SIG-M5 treated with dmso at 0.1 percent for 504 hours (cell line): ENCODE results near the gene SLC3A2.
"Not testable (repeated sequence)": the region's sequence is repeated elsewhere in the genome, so short reads cannot be mapped to it uniquely, and the experiment has no call there.

ENCODE experiments used
- DNase-seq: peaks from one replicate; lab custom pipeline; 2025; ENCODE audit not compliant: unreplicated experiment; lab: John Stamatoyannopoulos, UW

The SLC3A2 gene

DNA sequence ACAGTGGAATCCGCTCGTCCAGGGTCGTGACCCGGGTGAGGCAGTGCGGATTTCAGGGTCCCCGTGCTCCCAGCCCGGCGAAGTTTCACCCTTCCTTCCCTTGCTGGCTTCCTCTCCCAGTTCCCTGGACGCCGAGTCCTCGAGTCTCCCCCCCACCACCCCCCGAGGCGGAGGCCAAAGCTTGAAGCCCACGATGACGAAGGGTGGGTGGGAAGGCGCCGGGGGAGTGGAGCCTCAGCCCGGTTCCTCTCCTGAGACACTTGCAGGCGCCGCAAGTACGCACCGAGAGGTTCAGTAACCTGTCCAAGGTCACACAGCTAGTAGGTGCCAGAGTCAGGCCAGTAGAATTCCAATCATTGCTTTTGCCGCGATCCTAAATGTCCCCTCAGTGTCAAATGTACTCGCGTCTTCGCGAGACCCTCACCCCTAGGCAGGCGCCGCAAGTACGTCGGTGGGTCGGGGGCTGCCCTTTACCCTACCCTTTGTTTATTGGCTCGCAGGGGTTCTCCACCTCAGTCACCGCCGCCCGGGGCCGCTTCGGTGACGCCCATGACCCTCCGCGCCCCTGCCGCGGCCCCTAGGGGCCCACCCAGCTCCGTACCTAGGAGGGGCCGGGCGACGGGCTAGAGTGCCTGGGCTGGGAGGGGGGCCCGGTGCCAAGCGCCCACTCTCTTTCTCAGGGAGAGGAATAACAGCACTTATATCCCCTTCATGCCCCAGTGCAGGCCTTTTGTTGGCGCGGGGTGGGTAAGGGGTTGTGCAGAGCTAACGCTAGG, 46.2 kb downstream of the SLC3A2 start:
- DNase-seq = no peak

DNA sequence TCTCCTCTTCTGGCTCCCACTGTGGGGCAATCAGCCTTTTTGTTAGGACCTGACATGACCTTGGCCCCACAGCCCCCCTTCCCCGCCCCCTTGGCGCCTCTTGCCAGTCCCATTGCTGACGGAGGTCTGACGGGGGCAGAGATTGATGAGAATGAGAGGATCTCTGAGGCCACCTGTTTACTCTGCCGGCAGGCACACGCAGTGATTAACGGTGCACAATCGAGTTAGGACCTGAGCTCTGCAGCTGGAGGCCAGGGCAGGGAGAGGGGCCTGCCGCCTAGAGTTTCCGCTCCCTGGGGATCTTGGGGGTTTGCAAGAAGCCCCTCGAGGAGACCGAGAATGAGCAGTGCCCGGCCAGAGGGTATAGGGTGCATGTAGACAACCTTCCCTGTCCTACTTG, 47.3 kb downstream of the SLC3A2 start:
- no peak for DNase-seq

DNA sequence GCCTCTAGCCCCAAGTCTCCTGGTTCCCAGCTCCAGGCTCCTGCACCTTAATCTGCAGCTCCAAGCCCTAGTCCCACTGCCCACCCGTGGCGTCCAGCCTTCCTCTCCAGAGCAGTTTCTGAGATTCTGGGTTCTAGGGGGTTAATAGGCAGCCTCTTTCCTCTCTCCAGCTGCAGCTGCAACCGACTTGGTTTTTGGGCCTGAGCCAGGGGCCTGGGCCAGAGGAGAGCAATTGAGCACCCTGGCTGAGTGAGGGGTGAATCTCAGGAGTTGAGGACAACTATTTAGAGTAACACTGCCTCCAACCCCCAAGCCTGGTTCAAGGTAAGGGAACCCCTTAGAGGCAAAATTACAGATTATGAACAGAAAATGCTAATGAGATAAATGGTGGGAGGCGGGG, 49.5 kb downstream of the SLC3A2 start:
- no peak for DNase-seq

DNA sequence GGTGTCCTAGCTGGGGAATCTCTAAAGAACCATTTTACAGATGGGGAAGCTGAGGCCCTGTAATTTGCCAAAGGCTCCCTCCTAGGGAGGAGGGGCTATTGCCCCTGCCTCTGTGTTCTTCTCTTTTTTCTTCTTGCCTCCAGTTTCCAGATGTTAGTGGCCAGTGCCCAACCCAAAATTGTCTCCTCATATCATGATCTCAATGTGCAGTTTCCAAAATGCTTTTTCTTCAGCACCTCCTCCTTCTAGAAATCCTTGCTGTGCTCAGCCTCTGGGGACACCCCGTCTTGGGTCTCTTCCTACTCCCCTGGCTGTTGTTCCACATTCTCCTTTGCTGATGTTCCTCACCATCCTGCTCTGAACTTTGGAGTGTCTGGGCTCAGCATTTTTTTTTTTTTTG, 50.0 kb downstream of the SLC3A2 start:
- no peak for DNase-seq

DNA sequence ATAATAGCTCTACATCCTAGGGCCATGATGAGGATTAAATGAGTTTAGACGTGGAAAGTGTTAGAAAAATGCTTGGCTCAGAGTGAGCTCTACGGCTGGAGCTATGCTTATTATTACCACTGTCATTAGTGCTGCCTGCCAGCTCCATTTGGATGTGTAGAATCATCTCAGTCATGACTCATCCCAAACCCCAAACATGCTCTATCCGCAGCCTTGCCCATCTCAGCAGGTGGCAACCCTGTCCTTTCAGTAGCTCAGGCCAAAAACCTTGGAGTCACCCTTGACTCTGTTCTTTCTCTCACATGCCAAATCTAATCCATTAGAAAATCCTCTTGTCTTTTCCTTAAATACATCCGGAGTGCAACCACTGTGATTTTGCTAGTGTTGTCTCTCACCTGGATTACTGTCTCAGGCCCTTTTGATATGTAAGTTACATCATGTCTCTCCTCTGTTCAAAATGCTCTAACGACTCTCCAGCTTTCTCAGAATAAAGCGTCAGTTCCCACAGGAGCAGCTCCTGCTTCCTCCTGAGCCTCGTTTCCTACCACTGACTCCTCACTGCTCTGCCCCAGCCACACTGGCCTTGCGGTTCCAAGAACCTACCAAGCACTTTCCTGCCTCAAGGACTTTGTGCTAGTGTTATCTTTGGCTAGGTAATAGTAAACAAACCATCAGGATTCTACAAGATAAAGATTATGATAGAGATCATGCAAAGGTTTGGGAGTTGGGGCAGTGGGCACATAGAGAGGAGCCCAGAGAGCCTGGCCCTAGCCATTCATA, 51.0 kb downstream of the SLC3A2 start:
- DNase-seq = no peak

DNA sequence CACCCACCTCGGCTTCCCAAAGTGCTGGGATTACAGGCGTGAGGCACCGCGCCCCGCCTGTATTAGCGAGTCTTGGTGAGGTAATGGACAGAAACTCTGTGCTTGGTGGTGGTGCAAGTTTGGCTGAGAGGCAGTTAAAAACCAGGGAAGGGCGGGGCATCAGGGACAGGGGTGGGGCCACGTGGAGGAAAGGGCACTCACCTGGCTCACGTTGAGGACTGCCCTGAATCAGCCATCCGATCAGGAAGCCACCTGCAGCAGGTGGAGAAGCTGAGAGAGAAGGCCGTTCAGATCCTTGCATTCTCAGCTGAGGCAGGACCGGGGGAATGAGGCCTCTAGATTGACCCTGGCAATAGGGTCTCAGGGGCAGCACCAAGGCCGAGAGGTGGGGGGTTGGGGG, 52.6 kb downstream of the SLC3A2 start:
- no peak for DNase-seq

DNA sequence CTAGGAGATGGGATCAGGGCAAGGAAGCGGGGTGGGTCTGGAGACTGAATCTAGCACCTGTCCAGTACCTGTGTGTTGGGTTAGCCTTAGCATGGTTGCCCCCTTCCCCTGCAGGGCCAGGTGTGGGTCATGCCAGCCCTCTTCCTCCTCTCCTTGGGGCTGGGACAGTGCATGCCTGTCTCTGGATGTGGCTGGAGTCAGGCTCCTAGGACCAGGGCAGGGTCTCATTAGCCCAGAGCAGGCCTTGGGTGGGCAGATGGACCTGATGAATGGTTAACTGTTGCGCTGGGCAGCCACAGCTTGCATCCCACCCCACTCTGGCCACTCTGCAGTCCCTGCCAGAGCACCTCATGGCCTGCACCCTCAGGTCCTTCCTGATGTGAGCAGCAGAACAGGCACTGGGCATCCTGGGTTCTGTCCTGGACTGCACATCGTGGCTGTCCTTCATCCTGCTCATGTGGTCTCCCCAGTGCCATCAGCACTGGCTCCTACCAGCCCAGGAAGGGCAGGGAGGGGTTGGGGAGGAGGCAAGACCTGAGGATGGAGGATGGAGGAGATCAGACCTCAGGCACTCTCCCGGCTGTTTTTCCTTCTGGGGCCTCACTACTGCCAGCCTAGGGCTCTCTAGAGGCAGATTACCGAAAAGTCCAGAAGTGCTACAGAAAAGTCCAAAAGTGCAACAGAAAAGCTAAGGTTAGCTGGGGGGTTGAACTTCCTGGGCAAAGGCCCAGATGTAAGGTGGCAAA, 53.2 kb downstream of the SLC3A2 start:
- no peak for DNase-seq

DNA sequence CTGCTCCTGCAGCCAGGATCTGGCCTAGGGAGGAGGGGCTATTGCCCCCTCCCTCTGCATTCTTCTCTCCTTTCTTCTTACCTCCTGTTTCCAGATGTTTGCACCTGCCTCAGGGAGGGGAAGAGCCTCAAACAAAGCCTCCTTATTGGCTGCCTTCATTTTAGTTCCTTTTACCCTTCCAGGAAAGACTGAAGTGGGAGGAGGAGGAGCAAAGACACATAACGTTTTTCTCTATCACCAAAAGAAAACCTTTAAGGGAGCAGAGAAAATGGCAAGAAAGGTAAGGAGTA, 53.7 kb downstream of the SLC3A2 start:
- no peak for DNase-seq

DNA sequence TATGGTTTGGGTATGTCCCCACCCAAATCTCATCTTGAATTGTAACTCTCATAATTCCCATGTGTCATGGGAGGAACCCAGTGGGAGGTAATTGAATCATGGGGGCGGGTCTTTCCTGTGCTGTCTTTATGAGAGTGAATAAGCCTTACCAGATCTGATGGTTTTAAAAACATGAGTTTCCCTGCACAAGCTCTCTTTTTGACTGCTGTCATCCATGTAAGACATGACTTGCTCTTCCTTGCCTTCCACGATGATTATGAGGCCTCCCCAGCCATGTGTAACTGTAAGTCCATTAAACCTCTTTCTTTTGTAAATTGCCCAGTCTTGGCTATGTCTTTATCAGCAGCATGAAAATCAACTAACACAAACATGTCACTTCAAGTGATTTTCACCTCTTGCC, 56.8 kb downstream of the SLC3A2 start:
- DNase-seq = not testable (repeated sequence)
